GM19099 (cell line): ENCODE measurements around the gene ALKBH4.

Source experiments
- POLR2A ChIP-seq: IDR thresholded peaks from 3 replicates; pipeline ENCODE4 v1.6.1; 2011; ENCODE audit warnings: low read depth; ENCODE audit not compliant: insufficient read length; ENCODE audit errors: extremely low read depth

Gene ALKBH4

GRCh38 chr7:102459221-102459844 is 5.3 kb downstream of the ALKBH4 start:
- no peak for TF ChIP-seq POLR2A

- no peak for TF ChIP-seq POLR2A
Measured at GRCh38 chr7:102457352-102457924, 7.2 kb downstream of the ALKBH4 start.

GRCh38 chr7:102456327-102456726 is 8.3 kb downstream of the ALKBH4 start:
- no peak for TF ChIP-seq POLR2A

GRCh38 chr7:102455596-102455995 is 9.1 kb downstream of the ALKBH4 start:
- TF ChIP-seq POLR2A = no peak

- TF ChIP-seq POLR2A = no peak
Measured at GRCh38 chr7:102454468-102454867, 10.2 kb downstream of the ALKBH4 start.

- no peak for TF ChIP-seq POLR2A
Measured at GRCh38 chr7:102453319-102453718, 11.3 kb downstream of the ALKBH4 start.

GRCh38 chr7:102452451-102452850 is 12.2 kb downstream of the ALKBH4 start:
- no peak for TF ChIP-seq POLR2A

GRCh38 chr7:102451371-102452054 is 13.2 kb downstream of the ALKBH4 start:
- TF ChIP-seq POLR2A = no peak

- peak; percentile 28 for TF ChIP-seq POLR2A
Measured at GRCh38 chr7:102450242-102450641, 14.4 kb downstream of the ALKBH4 start.

GRCh38 chr7:102449136-102449535 is 15.5 kb downstream of the ALKBH4 start:
- TF ChIP-seq POLR2A = no peak

- no peak for TF ChIP-seq POLR2A
Measured at GRCh38 chr7:102447311-102447710, 17.4 kb downstream of the ALKBH4 start.

- TF ChIP-seq POLR2A = no peak
Measured at GRCh38 chr7:102446387-102447156, 18.1 kb downstream of the ALKBH4 start.

- TF ChIP-seq POLR2A = no peak
Measured at GRCh38 chr7:102445674-102446071, 19.0 kb downstream of the ALKBH4 start.

GRCh38 chr7:102444961-102445673 is 19.5 kb downstream of the ALKBH4 start:
- TF ChIP-seq POLR2A = peak; percentile 37

GRCh38 chr7:102439963-102440795 is 24.5 kb downstream of the ALKBH4 start:
- no peak for TF ChIP-seq POLR2A

- no peak for TF ChIP-seq POLR2A
Measured at GRCh38 chr7:102436118-102436517, 28.5 kb downstream of the ALKBH4 start.
